Stimulated activated CD4-positive, alpha-beta T cell treated with anti-CD3 and anti-CD28 coated beads, Interleukin-2, amount 100 ng/mL, for 4 hours (primary cell): Measurements from ENCODE around the gene SH3BP5.

Experiments used
- DNase-seq: peaks from one replicate; pipeline ENCODE4 v3.0.0-alpha.2; 2020; ENCODE audit warnings: low read depth

Gene SH3BP5

DNA sequence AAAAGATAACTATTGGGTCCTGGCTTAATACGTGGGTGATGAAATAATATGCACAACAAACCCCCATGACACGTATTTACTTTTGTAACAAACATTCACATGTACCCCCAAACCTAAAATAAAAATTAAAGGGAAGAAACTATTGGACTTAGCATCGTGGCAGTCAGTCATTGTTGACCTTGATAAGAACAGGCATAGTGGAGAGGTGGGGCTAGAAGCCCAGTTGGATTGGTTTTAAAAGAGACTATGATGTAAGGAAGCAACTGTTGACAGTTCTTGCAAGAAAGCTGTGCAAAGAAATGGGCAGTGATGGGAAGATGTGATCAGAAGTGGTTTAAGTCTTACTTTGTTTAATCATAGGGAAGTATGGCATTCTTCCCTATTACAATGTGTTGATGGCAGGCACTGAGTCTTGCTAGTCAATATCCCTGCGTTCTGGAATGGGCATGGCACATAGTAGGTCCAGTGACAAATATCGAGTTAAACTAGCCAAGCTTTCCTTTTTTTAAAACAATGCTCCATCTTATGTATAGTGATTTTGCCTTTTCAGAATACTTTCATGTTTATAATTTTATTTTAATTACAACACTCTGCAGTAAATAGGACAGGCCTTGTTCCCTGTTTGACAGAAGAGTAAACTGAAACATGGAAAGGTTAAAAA is 88.4 kb downstream of the SH3BP5 start:
- DNase-seq: no peak

DNA sequence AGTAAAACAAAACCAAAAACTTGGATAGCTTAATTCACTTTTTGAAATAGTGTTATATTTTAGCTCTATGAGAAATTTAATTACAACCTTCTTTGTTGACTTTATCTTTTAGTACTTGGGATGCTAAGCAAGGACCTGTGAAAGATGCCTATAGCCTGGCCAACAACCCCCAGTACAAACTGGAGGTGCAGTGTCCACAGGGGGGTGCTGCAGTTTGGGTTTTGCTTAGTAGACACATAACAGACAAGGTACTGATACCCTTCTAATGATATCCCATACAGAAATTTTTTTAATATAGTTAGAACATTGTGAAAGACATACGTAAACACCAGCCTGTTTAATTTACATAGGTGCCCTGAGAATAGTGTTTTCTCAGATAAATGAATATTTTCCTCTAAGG is 91.0 kb downstream of the SH3BP5 start:
- peak; percentile 11 for DNase-seq

DNA sequence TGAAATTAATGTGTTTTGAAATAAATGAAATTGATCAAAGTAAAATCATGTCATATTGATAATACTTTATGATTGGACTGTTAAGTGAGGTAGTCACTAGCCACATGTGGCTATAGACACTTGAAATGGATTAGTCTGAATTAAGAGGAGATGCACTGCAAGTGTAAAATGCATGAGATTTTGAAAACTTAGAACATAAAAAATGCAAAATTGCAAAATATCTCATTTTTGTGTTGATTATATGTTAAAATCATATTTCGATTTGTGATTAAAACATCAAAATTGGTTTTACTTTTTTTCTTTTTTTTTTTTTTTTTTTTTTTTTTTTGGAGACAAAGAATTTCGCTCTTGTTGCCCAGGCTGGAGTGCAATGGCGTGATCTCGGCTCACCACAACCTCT is 103.1 kb downstream of the SH3BP5 start:
- no peak for DNase-seq

DNA sequence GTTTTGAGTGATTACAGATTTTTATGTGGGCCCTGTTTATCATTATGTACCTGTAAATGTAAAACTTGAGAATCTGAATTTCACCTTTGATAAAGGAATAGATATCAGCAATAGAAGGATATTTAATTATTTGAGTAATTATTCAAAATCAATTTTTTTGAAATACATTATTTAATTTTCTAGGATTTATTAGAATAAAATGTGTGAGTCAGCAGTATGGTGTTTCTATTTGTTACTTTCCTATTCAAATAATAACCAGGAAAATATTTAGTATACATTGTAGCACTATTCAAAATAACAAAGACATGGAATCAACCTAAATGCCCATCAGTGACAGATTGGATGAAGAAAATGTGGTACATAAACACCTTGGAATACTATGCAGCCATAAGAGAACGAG is 104.2 kb downstream of the SH3BP5 start:
- no peak for DNase-seq

DNA sequence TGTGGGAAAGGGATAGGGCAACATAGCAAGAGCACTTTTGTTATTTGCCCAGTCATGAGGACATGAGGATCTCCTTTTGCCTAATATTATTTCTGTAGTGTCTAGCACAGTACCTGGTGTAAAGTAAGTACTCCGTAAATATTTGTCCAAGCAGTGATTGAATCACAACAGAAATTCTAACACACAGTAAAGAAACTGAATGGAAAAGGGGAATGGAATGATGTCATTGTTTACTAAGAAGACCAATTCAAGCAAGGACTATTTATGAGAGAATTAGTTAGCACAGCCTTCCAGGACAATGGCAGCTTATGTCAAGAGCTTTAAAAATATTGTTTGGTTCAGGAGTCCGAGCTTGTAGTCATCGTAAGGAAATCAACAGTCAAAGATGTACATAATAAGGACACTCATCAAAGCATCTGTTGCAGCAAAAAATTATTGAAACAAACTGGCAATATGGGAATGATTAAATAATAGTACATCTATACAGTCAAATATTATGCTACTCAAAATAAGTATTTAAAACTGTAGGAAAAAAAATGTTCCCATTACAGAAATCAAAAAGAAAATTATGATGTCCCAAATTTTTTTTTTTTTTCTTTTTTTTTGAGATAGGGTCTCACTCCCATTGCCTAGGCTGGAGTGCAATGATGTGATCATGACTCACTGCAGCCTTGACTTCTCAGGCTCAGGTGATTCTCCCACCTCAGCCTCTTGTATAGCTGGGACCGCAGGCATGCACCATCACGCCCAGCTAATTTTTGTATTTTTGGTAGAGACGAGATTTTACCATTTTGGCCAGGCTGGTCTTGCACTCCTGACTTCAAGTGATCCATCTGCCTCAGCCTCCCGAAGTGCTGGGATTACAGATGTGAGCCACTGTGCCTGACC is 108.5 kb downstream of the SH3BP5 start:
- no peak for DNase-seq

DNA sequence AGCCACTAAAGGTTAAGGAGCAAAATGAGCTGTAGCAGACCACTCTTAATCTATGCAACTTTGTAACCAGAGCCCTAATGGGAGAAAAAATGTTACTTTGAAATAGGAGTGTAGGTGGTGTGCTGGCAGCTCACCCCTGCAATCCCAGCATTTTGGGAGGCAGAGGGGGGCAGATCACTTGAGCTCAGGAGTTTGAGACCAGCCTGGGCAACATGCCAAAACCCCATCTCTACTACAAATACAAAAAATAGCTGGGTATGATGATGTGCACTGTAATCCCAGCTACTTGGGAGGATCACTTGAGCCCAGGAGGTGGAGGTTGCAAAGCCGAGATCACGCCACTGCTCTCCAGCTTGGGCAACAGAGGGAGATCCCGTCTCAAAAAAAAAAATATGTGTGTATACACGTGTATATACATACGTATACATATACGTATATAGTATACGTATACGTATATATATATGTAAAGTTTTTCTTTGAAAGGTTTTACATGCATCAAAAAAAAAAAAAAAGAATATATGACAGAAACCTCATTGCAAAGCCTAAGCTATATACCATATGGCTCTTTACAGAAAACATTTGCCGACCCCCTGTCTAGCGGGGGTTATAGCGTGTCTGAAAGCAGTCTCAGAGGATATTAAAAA is 110.7 kb downstream of the SH3BP5 start:
- DNase-seq: no peak

DNA sequence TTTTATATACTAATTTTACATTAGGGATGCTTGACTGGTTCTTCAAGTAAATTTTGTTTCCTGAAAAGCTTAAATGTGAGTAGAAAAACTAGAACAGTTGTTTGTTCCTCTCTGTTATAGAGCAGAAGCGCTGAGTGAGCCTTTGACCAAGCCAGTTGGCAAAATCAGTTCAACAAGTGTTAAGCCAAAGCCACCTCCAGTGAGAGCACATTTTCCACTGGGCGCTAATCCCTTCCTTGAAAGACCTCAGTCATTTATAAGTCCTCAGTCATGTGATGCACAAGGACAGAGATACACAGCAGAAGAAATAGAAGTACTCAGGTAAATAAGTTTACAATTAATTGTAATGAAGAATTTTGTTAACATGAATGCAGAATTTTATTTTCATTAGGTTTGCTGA is 111.7 kb downstream of the SH3BP5 start:
- no peak for DNase-seq

DNA sequence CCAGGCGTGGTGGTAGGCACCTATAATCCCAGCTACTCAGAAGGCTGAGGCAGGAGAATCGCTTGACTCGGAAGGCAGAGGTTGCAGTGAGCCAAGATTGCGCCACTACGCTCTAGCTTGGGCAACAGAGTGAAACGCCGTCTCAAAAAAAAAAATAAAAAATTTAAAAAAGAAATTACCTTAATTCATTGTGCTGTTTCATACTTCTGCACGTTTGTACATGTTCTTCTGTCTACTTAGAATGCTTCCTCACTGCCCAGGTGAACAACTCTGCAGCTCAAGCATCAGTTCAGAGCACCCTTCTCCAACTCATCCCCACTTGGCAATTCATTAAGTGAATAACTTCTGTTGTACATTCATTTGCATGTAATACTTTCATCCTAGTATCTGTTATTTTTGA is 112.3 kb downstream of the SH3BP5 start:
- DNase-seq: no peak

DNA sequence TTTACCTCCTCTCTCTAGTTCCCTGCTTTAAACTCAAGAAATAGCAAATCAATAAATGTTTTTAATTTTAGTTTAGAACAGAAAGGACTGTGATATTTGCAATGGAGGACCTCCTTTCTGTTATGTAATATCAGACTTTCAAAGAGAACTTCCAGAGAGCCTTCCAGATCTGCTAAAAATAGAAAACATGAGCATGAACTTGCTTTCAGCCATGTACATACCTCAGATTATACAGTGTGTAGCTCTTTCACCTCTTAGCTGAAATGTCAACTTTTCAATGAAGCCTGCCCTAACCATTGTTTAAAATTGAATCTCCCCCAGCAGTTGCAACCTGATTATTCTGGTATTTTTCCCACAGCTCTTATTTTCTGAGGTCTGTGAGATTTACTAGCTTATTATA is 113.7 kb downstream of the SH3BP5 start:
- DNase-seq: no peak

DNA sequence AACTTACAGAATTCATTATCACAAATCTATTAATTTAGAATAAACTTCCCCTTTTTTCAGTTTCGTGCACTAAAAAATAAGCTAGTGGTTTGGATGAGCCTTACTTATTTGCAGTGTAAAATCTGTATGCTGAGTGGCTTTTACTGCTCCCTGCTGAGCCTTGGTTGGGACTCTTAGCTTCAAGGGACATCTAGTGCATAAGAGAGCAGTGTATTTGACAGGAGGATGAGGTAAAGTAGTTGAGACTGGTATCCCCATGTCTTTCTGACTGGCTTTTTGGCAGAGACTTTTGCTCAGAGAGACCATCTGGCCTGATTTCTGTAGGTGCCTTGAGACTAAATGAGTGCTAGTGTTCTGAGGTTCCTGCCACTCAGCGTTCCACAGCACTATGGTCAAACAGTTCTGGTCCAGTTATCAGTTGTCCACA is 114.5 kb downstream of the SH3BP5 start:
- no peak for DNase-seq

DNA sequence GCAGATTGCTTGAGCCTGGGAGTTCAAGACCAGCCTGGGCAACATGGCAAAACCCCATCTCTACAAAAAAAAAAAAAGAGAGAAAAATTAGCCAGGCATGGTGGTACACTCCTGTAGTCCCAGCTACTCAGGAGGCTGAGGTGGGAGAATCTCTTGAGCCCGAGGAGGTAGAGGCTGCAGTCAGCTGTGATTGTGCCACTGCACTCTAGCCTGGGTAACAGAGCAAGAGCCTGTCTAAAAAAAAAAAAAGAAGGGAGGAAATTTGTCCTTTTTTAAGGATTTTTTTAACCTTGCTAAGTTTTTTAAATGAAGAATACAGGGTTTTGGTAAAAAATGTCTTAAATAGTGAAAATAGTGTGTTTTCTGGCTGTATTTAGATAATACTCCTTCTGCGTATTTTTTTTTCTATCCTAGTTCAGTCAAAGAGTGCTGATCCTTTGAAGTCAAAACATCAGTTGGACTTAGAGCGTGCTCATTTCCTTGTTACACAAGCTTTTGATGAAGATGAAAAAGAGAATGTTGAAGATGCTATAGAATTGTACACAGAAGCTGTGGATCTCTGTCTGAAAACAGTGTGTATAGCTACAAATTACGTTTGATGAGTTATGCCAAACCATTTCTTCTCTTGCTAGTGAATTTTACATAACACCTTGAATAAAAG is 115.2 kb downstream of the SH3BP5 start:
- no peak for DNase-seq

DNA sequence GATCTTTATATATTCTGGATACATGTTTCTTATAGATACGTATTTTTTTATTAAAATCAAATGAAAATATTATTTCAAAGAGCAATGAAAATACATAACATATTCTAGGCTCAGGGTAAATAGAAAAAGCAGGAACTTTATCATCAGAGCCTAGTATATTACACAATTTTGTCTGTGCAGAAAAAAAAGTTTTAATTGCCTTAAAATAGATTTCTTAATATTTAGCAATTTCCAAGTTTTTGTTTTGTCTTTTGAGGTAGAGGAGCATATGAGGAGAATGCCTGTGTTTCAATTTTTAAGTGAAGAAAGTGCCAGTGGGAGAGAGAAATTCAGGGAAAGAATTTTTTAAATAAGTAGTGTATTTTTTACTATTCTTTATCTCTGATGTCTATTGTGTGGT is 115.9 kb downstream of the SH3BP5 start:
- no peak for DNase-seq

DNA sequence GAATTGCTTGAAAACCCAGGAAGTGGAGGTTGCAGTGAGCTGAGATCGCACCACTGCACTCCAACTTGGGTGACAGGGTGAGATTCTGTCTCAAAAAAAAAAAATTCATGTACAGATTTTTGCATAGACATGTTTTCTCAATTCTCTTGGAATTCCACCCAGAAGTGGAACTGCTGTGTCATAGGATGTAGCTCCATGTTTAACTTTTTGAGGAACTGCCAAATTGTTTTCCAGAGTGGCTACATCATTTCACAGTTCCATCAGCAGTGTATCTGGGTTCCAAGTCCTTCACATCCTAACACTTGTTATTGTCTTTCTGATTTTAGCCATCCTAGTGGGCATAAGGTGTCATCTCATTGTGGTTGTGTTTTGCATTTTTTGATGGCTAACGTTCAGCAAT is 116.4 kb downstream of the SH3BP5 start:
- DNase-seq: no peak

DNA sequence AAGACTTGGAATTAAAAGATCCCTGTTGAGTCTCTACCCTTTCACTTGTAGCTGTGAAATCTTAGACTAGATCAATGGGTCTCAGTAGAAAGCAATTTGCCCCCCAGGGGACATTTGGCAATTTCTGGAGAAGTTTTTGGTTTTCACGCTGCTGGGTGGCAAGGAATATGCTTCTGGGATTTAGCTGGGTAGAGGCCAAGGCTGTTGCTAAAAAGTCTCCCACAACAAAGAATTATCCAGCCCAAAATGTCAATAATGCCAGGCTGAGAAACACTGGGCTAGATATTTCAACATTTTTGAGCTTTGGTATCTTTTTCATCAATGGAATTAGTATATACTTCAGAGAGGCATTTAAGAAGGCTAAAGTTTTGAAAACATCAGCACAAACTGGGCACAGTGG is 117.6 kb downstream of the SH3BP5 start:
- no peak for DNase-seq

DNA sequence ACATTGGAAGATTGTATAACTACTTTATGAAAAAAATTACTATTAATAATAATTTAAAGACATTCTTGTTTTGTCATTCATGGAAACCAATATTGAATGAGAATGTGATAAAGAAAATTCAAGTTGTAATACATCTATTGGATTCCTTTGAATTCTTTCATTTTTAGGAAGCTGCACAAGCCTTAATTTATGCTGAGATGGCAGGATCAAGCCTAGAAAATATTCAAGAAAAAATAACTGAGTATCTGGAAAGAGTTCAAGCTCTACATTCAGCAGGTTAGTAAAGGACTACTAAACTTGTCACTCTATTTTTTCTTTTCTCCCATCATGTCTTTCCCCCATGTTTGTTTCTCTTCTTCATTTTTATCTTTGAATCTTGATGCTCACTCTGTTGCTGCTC is 120.4 kb downstream of the SH3BP5 start:
- DNase-seq: no peak

DNA sequence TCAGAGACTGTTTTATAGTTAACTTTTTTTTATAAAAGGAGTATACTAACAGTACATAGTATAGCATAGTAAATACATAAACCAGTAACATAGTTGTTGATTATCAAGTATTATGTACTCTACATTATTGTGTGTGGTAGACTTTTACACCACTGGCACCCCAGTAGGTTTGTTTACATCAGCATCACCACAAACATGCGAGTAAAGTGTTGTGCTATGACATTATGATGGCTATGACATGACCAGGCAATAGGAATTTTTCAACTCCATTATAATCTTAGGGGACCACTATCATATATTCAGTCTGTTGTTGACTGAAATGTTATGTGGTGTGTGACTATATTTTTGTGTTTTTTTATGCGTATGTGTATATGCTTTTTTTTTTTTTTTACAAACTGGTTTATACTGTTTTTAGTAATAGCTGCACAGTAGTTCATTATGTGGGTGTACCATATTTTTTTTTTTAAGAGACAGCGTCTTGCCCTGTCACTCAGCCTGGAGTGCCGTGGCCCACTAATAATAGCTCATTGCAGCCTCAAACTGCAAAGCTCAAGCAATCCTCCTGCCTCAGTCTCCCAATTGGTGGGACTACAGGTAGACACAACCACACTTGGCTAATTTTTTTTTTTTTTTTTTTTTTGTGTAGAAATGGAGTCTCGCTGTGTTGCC is 124.4 kb downstream of the SH3BP5 start:
- DNase-seq: no peak

DNA sequence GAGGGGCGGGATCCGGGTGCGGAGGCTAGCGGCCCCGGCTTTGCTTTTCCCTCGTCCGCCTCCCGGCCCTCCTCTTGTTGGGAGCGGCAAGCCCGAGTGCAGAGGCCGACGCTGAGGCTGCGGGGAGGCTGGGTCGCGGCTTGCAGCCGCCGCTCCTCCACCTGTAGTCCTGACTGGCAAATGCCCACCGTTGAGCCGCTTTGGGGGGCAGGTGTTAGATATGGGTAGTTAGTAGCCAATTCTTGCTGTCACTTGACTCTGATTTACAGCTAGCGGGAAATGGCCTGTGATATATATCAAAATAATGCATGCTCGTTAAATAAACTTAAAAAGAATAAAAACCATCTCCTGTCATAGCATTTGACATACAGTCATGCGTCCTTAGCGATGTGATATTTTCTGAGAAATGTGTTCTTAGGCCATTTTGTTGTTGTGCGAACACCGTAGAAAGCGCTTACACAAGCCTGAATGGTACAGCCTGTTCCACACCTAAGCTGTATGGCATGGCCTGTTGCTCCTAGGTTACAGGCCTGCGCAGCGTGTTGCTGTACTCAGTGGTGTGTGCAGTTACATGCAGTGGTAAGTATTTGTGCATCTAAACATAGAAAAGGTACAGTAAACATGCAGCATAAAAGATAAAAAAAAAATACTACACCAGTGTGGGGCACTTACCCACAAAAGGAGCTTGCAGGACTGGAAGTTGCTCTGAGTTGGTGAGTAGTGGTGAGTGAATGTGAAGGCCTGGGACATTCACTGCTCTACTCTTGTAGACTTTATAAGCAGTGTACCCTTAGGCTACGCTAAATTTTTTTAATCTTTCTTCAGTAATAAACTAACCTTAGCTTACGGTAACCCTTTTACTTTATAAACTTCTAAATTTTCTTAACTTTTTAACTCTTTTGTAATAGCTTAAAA is 125.5 kb downstream of the SH3BP5 start:
- no peak for DNase-seq

DNA sequence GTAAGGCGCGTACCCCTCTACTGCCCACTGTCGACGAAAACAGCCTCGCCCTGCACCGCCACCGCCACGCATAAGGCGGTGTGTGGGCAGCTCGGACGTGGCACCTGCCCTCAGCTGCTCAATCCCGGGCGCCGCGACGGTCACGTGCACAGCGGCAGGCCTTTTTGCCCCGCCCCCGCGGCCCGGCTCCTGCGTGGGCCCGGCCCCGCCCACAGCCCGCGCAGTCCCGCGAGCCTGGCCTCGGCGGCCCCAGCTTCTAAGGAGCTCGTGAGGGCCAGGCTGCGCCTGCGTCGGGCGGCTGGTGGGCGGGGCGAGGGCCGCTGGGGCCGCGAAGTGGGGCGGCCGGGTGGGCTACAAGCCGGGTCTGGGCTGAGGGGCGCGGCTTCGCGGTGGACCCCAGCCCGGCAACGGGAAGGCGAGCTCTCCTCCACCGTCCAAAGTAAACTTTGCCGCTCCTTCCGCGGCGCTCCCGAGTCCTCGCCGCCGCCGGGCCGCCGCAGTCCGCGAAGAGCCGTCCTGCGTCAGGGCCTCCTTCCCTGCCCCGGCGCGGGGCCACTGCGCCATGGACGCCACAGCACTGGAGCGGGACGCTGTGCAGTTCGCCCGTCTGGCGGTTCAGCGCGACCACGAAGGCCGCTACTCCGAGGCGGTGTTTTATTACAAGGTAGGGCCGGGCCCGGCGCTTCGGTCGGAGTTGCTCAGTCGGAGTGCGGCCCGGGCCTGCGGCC is 126.3 kb downstream of the SH3BP5 start, which contains the start of gene CAPN7:
Gene CAPN7 (plus strand): TSS at position 313 of the 728 bp plus-strand sequence. CDS start 250 bp downstream, at position 563.
- DNase-seq: peak; percentile 90

DNA sequence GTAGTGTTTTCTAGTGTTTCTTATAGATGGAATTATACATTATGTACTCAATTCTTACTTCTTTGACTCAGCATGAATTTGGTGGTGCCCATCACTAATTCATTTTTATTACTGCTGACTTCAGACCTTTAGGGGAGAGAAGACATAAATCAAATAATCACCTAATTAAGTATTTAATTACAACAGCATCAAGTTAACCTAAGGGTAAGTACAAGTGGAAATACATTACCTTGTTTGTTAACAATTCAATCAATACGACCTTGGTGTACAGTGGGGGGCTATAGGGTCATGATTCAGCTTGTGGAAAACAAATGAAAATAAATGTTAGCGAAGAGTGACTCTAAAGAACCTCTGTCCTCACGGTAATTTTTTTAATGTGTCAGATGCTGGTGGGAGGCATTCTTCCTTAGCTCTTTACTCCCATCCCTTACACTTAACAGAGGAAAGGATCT is 126.9 kb downstream of the SH3BP5 start:
- no peak for DNase-seq
